ENCODE measurements around the gene LTA4H.

DNA sequence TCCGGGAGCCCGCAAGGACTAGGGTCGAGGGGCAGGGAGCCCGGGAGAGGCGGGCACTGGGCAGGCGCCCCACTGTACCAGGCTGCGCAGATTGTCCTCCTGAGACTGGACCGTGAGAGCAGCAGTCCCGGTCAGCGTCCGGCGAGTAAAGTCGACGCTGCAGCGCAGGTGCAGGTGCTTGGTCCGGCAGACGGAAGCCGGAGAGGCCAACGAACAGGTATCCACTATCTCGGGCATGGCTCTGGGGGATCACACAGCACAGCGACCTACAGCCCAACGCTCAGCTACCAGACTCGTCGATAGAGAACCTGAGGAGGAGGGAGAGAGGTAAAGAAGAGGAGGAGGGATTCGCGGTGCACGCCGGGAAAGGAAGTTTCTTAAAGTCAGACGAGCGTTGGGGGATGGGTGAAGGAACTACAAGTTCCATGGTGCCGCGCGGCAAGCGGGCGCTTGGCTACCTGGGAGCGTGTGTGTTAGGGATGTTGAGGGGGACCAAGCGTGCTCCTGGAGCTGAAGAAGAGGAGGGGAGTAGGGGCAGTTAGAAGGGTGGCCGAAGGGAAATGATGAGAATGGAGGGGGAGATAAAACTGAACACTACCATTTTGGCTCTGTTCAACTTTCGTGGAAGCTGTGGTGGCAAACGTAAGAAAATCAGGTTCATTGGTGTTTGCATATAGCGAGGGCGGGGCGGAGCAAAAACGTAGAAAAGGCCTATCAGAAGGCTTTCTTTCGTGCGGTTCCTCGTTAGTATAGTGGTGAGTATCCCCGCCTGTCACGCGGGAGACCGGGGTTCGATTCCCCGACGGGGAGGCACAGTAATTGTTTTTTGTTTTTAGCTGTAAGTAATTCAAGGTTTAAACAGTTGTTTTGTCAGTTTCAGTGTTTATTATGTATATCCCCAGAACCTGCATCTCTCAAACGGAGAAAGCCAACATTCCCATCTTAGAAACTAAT lies at the start of gene LTA4H:
- TF ChIP-seq CTCF (conservative IDR thresholded peaks at IDR 0.05) (no peak), EZH2 (IDR thresholded peaks at IDR 0.05; ENCODE audit: low read depth) (no peak)

Data from PC-9 (cell line).